Activated CD4-positive, alpha-beta T cell treated with anti-CD3 and anti-CD28 coated beads, Interleukin-2, amount 50 U/mL, for 24 hours (primary cell): ENCODE results near the gene ACSS2.
"Not testable (repeated sequence)": the region's sequence is repeated elsewhere in the genome, so short reads cannot be mapped to it uniquely, and the experiment has no call there.

ENCODE experiments used
- DNase-seq, 2 donors: peaks; one replicate each; pipeline ENCODE4 v3.0.0-alpha.2; 2020; ENCODE audit warnings: low read depth in 1 of 2, low spot score in 1 of 2

ACSS2 gene

GRCh38 chr20:34874094-34874654 lies 2.2 kb upstream of the ACSS2 start:
- peak in 1 of 2 donors; percentile 40 for DNase-seq

DNA sequence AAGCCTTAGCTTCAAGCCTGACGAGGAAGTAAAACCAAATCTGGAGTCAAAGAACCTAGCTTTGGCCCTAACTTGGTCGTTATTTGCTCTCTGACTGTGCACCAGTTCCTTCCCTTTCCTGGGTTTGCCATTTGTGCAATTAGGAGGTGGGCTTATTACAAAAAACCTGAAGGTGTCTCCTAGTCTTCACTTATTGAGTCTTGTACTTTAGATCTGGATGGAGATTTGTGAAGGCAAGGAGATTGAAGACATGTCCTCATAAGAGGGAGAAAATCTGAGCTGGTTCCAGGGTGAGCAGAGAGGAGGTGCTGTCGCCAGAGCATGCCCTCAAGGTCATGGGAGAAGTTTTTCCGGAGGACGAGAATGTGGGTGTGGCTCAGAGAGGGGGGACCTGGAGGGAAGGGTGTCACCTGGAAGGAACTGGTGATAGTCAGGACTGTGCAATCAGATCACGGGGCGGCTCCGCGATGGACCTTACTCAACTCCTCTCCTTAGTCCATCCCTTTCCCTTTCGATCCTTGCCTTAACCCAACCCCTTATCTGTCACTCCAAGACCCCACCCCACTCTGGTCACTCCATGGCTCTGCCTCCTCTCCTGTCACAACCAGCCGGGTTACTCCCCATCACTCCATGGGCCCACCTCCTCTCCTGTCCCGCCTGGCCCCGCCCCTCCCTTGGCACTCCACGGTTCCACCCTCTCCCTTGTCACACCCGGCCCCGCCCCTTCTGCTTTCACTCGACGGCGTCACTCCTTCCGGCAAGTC lies 588 bp upstream of the ACSS2 start:
- no peak for DNase-seq

- DNase-seq, result no peak
These were observed 3.9 kb downstream of the ACSS2 start for GRCh38 chr20:34880215-34880850.

GRCh38 chr20:34880971-34881370 lies 4.6 kb downstream of the ACSS2 start:
- DNase-seq, result not testable (repeated sequence)

DNA sequence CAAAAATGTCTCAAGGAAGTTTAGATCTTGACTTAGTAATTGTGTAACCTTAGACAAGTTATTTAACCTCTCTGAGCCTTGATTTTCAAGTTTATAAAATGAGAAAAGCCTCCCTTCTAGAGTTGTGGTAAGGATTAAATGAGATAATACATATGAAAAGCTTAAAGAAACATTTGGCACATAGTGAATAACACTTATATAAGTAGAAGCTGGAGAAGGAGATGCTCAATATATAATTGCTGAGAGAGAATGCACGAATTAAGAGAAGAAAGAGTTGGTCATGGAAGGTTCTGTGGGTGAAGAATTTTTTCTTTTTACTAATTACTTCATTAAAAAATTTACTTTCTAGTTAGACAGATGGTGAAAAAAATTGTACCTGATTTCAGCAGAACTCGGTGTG lies 5.3 kb downstream of the ACSS2 start:
- DNase-seq, result no peak

- DNase-seq, result no peak
These were observed 6.8 kb downstream of the ACSS2 start for GRCh38 chr20:34883087-34883688.

- DNase-seq, result no peak
These were observed 7.4 kb downstream of the ACSS2 start for GRCh38 chr20:34883809-34884208.

GRCh38 chr20:34884260-34884659 lies 7.8 kb downstream of the ACSS2 start:
- no peak for DNase-seq

- no peak for DNase-seq
These were observed 9.7 kb downstream of the ACSS2 start for GRCh38 chr20:34886122-34886521.

GRCh38 chr20:34887023-34887422 lies 10.6 kb downstream of the ACSS2 start:
- DNase-seq, result no peak

DNA sequence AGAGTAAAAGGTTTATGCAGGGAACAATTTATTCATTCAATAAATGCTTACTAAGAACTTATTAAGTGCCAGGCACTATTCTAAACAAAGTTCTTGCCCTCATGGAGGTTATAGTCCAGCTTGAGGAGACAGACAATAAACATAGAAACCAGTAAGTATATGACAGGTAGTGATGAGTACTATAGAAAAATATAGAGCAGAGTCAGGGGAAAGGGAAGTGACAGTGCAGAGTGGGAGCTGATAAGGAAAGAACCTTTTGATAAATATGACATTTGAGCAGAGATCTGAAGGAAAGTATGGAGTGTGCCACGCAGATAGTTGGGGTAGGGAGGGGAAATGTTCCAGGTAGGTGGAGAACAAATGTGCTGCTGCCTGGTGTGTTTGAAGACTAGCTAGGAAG lies 12.1 kb downstream of the ACSS2 start:
- DNase-seq, result no peak

DNA sequence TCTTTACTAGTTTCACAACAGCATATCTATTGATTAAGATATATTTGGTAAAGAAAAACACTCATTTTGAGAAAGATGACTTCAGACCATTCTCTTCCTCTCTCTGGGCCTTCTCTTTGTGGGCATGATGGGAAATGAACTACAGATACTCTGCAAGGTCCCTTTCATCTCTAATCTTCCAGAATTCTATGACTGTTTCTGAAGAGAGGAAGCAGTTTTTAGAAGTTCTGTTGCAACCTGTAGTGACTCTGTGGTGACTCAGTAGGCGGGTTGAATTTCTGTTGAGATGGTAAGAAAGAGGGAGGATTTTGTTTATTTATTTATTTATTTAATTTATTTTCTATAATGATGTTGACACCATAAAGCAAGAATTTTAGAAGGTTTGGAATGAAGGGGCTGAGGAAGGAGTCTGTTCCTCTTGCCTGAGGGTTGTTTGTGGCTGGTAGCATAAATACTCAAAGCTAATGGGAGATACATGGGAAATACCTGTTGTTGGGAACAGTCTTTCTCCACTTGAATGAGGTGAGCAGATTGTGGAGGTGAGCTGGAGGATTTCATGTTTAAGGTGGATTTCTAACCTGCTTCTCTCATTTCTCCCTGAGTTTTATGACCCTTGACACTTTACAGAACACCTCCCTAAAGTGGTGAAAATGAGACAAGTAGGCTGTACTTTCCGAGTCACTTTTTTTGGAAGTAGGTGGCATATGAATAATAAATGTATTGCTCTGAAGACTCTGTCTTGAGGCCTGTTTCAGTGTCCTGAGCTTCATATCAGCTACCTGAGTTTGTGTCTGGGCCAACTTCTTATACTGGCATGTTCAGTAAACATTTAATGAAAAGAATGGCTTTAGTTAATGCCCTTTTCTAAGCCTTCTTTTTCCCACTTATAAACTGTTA lies 15.0 kb downstream of the ACSS2 start:
- DNase-seq, result peak in 1 of 2 donors; percentile 33

DNA sequence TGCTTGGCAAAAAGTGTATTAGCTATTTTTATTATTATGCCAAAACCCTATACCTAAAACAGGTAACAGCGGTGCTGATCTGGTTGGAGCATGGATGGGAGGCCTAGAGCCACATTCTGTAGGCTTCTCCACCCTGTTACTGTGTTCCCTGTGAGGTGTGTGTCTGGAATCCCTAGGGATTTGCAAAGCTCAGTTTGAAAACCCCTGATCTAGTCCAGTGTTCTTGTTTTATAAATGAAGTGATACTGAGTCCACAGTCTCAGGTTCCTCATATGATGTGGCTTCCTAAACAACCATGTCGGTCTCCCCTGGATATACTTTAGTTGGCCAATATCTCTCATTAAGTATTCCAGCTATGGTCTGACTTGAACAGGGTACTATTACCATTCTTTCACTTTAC lies 16.3 kb downstream of the ACSS2 start:
- DNase-seq, result no peak

GRCh38 chr20:34894723-34895122 lies 18.3 kb downstream of the ACSS2 start:
- no peak for DNase-seq

DNA sequence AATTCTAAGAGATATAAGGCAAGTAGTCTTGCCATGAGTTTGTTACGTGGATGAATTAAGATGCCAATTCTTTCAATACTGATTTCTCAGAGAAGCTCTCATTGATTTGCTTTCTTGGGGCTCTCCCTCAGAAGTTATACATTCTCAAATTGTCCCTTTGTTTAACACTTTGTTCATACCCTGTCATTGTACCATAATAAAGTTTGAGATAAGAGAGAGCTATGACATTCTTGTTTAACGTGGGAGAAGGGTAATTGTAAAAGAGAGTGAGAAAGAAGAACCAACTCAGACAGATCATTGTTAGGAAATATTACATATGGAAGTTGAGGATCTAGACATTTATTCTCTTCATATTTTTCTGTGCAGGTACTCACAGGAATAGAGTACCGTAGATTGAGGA lies 19.1 kb downstream of the ACSS2 start:
- DNase-seq, result no peak

DNA sequence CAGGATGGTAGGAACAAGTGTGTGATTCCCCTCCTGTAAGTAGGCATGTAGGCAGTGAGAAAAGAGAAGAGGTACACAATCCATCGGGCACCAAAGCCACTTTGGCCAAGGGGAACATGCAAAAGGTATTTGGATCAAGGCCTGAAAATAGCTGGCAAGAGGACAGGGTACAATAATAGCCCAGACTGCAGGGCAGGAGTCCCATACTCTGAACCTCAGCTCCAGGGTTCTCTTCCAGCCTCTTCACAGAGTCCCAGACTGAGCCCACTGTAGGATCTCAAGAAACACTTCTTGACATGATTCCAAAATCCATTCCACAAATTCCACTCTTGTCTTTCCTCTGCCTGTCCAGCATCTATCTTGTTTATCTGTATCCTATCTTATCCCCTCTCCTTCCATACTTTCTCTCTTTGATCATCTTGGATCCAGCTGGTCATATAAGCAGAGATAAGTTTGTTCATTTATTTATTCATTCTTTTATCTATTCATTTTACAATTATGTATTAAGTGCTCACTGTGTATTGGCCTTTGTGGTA lies 19.7 kb downstream of the ACSS2 start:
- no peak for DNase-seq

DNA sequence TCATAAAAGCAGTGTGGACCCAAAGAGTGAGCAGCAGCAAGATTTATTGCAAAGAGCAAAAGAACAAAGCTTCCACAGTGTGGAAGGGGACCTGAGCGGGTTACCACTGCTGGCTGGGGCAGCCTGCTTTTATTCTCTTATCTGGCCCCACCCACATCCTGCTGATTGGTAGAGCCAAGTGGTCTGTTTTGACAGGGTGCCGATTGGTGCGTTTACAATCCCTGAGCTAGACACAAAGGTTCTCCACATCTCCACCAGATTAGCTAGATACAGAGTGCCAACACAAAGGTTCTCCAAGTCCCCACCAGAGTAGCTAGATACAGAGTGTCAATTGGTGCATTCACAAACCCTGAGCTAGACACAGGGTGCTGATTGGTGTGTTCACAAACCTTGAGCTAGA lies 21.7 kb downstream of the ACSS2 start:
- not testable (repeated sequence) for DNase-seq

GRCh38 chr20:34898731-34899130 lies 22.3 kb downstream of the ACSS2 start:
- not testable (repeated sequence) for DNase-seq

GRCh38 chr20:34904202-34904621 lies 27.8 kb downstream of the ACSS2 start:
- DNase-seq, result no peak

DNA sequence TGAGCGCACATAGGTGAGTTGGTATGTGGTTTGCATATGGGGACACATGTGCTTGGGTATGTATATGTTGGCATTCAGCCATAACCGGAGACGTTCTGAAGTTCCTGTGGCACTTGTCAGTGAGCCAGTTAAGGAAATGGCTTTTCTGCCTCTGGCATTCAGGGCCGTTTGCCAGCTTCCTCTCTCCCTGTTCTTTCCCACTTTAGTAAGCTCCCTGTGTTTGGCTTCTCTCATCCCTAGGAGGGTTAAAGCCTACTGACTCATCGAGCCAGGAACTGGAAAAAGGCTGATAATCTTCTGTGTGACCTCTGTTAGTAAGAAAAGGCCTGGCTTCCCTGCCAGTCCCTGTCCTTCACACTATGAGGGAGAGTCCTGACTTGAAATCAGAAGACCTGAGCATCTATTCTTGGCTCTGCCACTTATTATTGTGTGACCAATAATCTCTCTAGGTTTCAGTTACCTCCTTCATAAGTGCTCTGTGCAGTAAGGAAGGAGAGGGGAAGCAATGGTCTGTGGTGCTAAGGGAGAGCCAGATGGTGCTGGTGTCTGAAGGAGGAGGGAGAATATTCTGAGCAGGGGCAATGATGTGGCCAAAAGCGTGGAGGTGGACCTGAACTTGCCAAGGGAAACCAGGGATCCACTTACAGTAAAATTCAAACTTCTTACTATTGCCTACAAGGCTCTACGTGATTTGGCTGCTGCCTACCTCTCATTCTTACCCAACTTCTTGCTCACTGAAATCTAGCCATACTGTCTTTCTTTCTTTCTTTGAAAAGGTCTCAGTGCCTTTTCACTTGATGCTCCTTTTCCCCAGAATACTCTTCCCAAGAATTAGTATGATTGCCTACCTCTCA lies 31.4 kb downstream of the ACSS2 start:
- DNase-seq, result no peak
